Heart left ventricle (tissue), 16 donors: Measurements from ENCODE around the gene TMEM47. TPM values are rescaled to one million over a fixed set of nuclear protein-coding genes. Genes with fewer than 3 reads are reported as not detected.

Source experiments
- ATAC-seq, 4 donors: fragments of 200-7000 bp; cut with Tn5 transposase; one replicate each; pipeline ENCODE4 v1.9.1; 2020 to 2022; ENCODE audit warnings: moderate library complexity in 4 of 4, mild to moderate bottlenecking in 3 of 4, moderate number of reproducible peaks in 1 of 4
- DNase-seq, 5 donors: peaks; one replicate each; pipeline ENCODE4 v3.0.0-alpha.2; 2020
- H3K27ac ChIP-seq, 12 donors: fragments of 200-600 bp; sonication (generic) in 4 of 12; one replicate each; pipeline versions ENCODE4 v1.5.0 to v1.8.0; 2016 to 2022; ENCODE audit warnings: mild to moderate bottlenecking in 2 of 12
- H3K27me3 ChIP-seq, 9 donors: fragments of 200-600 bp; sonication (generic) in 2 of 9; one replicate each; pipeline versions ENCODE4 v1.5.1 to v1.8.0; 2016 to 2022; ENCODE audit warnings: mild to moderate bottlenecking in 3 of 9
- H3K36me3 ChIP-seq, 9 donors: fragments of 200-600 bp; sonication (generic) in 2 of 9; one replicate each; pipeline versions ENCODE4 v1.5.0 to v1.8.0; 2018 to 2022; ENCODE audit warnings: mild to moderate bottlenecking in 2 of 9
- H3K4me1 ChIP-seq, 12 donors: fragments of 200-600 bp; sonication (generic) in 4 of 12; one replicate each; pipeline versions ENCODE4 v1.5.0 to v1.8.0; 2016 to 2022; ENCODE audit warnings: mild to moderate bottlenecking in 3 of 12
- H3K4me3 ChIP-seq, 12 donors: fragments of 200-600 bp; sonication (generic) in 4 of 12; one replicate each; pipeline versions ENCODE4 v1.5.0 to v1.8.0; 2017 to 2022; ENCODE audit warnings: mild to moderate bottlenecking in 9 of 12, moderate library complexity in 4 of 12
- H3K9me3 ChIP-seq, 12 donors: fragments of 200-600 bp; sonication (generic) in 4 of 12; one replicate each; pipeline versions ENCODE4 v1.5.0 to v1.8.0; 2016 to 2022; ENCODE audit warnings: mild to moderate bottlenecking in 1 of 12
- POLR2A ChIP-seq, 2 donors: fragments of 450-650 bp; IDR thresholded peaks; one replicate each; pipeline ENCODE4 v1.6.1; 2017; ENCODE audit warnings: antibody characterized with exemption in 2 of 2, mild to moderate bottlenecking in 2 of 2, moderate library complexity in 2 of 2
- WGBS, 4 donors: extraction: QIAGEN DNeasy Blood & Tissue Kit in 2 of 4; methylation state at CpG; one replicate each; pipeline versions ENCODE4 v1.1.5 to v1.1.7; 2013 to 2018; 5-methylcytosine and 5-hydroxymethylcytosine counted together
- intact Hi-C, 10 donors: fragments of 100-400 bp; cut with DNase I; formaldehyde crosslinking; loops; one replicate each; pipeline versions ENCODE4 v1.11.1 to v1.14.2; 2022
- polyA plus RNA-seq, 2 donors: library from polyadenylated mRNA; stranded (reverse); fragments of 200-250 nt; gene quantifications; one replicate each; pipeline ENCODE4 v1.2.3, GENCODE V29; 2013
- total RNA-seq, 9 donors: library from RNA; depleted of rRNA in 2 of 9; stranded (reverse); fragments of >200 nt in 2 of 9; fragmentation: NEBNext Ultra II Directional in 3 of 9; extraction: Animal tissue kit (Norgen Biotek cat#: 25700) in 3 of 9; gene quantifications; one replicate each; pipeline versions ENCODE4 v1.1.0 to v1.2.4, GENCODE V29; 2016 to 2023
- TF ChIP-seq, protein P1 (sequence below), 12 donors: fragments of 200-600 bp; sonication (generic) in 4 of 12; IDR thresholded peaks; one replicate each; pipeline versions ENCODE4 v1.5.0 to v1.8.0; 2018 to 2022; ENCODE audit warnings: antibody characterized with exemption in 12 of 12, mild to moderate bottlenecking in 5 of 12
- donor health status: ischemic (EF 13 %, LVEDD 7.1; RV severe dilation, severe dysfunction).
- donor health status: healthy with polysubstance abuse.
- donor health status: DM: no; HTN: yes; CAD: no.
- donor health status: DM: no; HTN: no; CAD: no.
- donor health status: ischemic (EF 25% LVEDD 6.9; RV normal size, moderate dysfunction).
- donor health status: ischemic (EF 25% LVEDD 5.7; RV mildly dilated, moderate dysfunction).
- donor health status: healthy.
- donor health status: DM: yes; HTN: yes; CAD: no.
- donor health status: ischemic (EF 35%, LVEDD 5.7; RV mildly dilated, moderate dysfunction).
- donor health status: nonischemic (EF 11% LVEDD 7.7; RV severe dilation, severe dysfunction).
- donor health status: DM: yes; HTN: yes; CAD: no.
- donor health status: PGD.
- donor health status: ischemic (EF 29% LVEDD 5.4; RV normal size, mild dysfunction).
- donor health status: nonischemic (EF 23%, LVEDD 6.1; RV moderate dilation, normal function).

The TMEM47 gene
- total and polyA plus RNA-seq, 11 donors = 14.0 to 47.5 (median 33.9) TPM

DNA sequence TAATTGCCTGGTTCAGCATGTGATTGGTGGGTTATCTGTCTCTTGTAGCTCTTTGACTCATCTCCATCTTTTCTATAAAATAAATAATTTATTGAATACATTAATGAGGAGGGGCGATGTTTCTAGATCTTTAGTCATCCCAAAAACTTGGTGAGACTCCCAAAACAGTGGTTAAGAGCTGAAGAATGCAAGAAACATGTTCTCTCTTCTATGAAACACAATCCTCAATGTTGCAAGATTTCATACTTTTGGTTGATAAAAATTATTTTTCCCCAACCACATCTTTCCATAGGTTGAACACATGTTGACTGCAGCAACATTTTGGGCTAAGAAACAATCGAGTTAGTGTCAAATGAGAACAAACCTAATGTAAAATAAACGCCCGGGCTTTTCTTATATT lies 1.2 kb upstream of the TMEM47 start:
- 66 to 94% (median 82%) methylated on average over 4 of the region's 4 CpGs for WGBS, 4 donors
- ATAC-seq (no peak), DNase-seq (no peak)
- TF ChIP-seq POLR2A (IDR thresholded peaks at IDR 0.05) = no peak
- TF ChIP-seq, protein P1, sequence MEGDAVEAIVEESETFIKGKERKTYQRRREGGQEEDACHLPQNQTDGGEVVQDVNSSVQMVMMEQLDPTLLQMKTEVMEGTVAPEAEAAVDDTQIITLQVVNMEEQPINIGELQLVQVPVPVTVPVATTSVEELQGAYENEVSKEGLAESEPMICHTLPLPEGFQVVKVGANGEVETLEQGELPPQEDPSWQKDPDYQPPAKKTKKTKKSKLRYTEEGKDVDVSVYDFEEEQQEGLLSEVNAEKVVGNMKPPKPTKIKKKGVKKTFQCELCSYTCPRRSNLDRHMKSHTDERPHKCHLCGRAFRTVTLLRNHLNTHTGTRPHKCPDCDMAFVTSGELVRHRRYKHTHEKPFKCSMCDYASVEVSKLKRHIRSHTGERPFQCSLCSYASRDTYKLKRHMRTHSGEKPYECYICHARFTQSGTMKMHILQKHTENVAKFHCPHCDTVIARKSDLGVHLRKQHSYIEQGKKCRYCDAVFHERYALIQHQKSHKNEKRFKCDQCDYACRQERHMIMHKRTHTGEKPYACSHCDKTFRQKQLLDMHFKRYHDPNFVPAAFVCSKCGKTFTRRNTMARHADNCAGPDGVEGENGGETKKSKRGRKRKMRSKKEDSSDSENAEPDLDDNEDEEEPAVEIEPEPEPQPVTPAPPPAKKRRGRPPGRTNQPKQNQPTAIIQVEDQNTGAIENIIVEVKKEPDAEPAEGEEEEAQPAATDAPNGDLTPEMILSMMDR (IDR thresholded peaks at IDR 0.05) = no peak
- Histone ChIP-seq H3K27ac (no peak overlapping the region), H3K4me3 (no peak overlapping the region), H3K4me1 (no peaks in the 10 kb centered on the region), H3K36me3 (no peaks in the 10 kb centered on the region), H3K9me3 (no peaks in the 10 kb centered on the region), H3K27me3 (peaks cover 0 to 11% (median 0%) of the 10 kb centered on the region in 9 donors)
- intact Hi-C loops = loop anchor here in 1 of 10 donors (10.0 kb wide), 1 partner anchor 74 kb away; no protein-coding TSS in a partner anchor

GRCh38 chrX:34657726-34658070 lies 613 bp upstream of the TMEM47 start:
- peak overlapping the region; percentile 9 to 94 (median 62) for H3K4me3 ChIP-seq
- no peaks in the 10 kb centered on the region for H3K9me3 ChIP-seq
- WGBS, 4 donors = 6 to 33% (median 19%) methylated on average over 13 of the region's 13 CpGs
- peak overlapping the region in 10 of 12 donors; percentile 57 to 89 (median 81) for H3K27ac ChIP-seq
- DNase-seq (no peak), ATAC-seq (no peak)
- intact Hi-C loops = loop anchor here in 1 of 10 donors (10.0 kb wide), 1 partner anchor 73 kb away; no protein-coding TSS in a partner anchor
- no peaks in the 10 kb centered on the region for H3K36me3 ChIP-seq
- H3K4me1 ChIP-seq = peaks cover 0 to 4% (median 0%) of the 10 kb centered on the region in 12 donors
- H3K27me3 ChIP-seq = peaks cover 0 to 11% (median 0%) of the 10 kb centered on the region in 9 donors
- TF ChIP-seq POLR2A (IDR thresholded peaks at IDR 0.05) = no peak
- TF ChIP-seq, protein P1 (IDR thresholded peaks at IDR 0.05) = no peak

DNA sequence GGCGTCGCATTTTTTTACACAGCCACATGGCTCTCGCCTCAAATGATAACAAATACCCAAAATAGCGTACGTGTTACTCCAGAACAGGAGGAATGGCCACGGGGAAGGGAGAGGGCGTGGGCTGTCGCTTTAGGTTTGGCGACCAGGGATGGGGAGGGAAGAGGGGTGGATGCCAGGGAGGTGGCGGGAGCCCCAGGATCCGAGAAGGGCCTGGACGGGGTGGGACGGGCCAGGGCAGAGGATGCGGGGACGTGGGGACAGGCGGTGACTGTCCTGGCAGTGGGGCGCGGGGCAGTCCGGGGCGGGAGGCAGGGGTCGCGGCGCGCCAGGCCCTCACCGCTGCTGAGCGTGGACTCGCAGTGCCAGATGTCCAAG lies 631 bp downstream of the TMEM47 start:
- no peaks in the 10 kb centered on the region for H3K36me3 ChIP-seq
- intact Hi-C loops = loop anchor here in 1 of 10 donors (10.0 kb wide), 1 partner anchor 72 kb away; no protein-coding TSS in a partner anchor
- H3K4me1 ChIP-seq = peaks cover 0 to 16% (median 0%) of the 10 kb centered on the region in 12 donors

More for the DNA sequence above, 631 bp downstream of the TMEM47 start:
- TF ChIP-seq, protein P1 (IDR thresholded peaks at IDR 0.05) = no peak
- no peak for TF ChIP-seq POLR2A (IDR thresholded peaks at IDR 0.05)
- Histone ChIP-seq H3K4me3 (peak overlapping the region; percentile 26 to 94 (median 68)), H3K27ac (peak overlapping the region; percentile 57 to 89 (median 82)), H3K9me3 (no peaks in the 10 kb centered on the region), H3K27me3 (peaks cover 0 to 11% (median 0%) of the 10 kb centered on the region in 9 donors)
- ATAC-seq (peak in 2 of 4 donors; percentile 15 to 42), DNase-seq (peak in 3 of 5 donors; percentile 17 to 42 (median 27))
- 1 to 33% (median 17%) methylated on average over 16 to 27 of the region's 27 CpGs for WGBS, 4 donors
